NOMO-1 (cell line): Measurements from ENCODE around the gene NDUFS3.

Source experiments
- DNase-seq, 2 experiments: peaks; one replicate each; lab custom pipeline; 2025; ENCODE audit not compliant: unreplicated experiment in 2 of 2; lab: John Stamatoyannopoulos, UW

NDUFS3 gene

DNA sequence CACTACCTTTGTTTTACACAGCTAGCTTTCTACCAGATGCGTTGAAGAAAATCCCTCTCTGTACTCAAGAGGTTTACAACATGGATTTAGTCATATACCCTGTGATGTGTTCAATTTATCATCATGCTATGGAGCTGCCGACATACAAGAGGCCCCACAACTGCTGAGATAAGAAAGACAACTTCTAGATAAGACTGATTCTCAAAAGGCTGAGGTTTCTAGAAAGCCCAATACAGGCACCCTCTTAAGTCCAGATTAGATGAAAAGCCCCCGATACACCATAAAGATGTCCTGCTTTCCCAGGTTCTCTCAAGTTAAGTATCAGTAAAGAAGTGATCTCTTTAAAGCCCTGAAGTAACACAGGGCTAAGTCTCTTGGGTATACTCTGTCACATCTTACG, 49.2 kb downstream of the NDUFS3 start:
- DNase-seq = no peak

DNA sequence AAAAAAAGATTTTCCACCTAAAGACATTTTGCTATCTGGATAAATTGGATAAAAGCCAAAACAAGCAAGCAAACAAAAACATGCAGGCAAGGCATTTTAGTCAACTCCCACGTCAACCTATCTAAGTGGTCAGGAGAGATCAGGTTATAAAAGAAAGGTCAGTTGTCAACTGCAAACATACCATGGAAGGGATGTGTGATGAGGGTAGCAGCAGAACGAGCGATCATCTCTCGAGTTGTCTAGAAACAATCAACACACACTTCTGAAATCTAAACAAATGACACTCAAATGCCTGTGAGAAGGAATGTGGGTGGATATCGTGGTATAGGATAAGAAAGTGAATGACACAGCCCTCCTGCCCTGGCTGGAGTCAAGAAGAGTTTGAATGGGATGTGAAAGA, 52.6 kb downstream of the NDUFS3 start:
- no peak for DNase-seq
